ENCODE measurements around the gene SLC40A1. TPM values are rescaled to one million over a fixed set of nuclear protein-coding genes. Genes with fewer than 3 reads are reported as not detected.

SLC40A1 gene
- total and polyA plus RNA-seq, 2 donors (not counting 3 experiments of a cell fraction or from before 2014, with no cell fraction given): 8.5 to 15.1 TPM

- Histone ChIP-seq H3K9me3 (replicated peaks; ENCODE audit: control insufficient read depth, insufficient read depth, low read length) (no peaks in the 10 kb centered on the region), H3K36me3 (ENCODE audit: control insufficient read depth in 2 of 2, extremely low read depth in 1 of 2, insufficient read depth in 2 of 2, low read length in 2 of 2) (no peaks in the 10 kb centered on the region), H3K9me1 (replicated peaks; ENCODE audit: control insufficient read depth, extremely low read depth, insufficient read depth, low read length) (no peaks in the 10 kb centered on the region), H3K9ac (replicated peaks; ENCODE audit: extremely low read depth, insufficient read depth, low read length) (no peak overlapping the region), H3K27ac (ENCODE audit: insufficient read depth, low read depth, low read length) (no peak overlapping the region), H3K4me2 (ENCODE audit: insufficient read depth, low read length) (no peak overlapping the region), H3K4me3 (replicated peaks in 1 of 3; ENCODE audit: insufficient read depth in 1 of 3, low read depth in 1 of 3, low read length in 3 of 3) (no peak overlapping the region), H4K20me1 (replicated peaks; ENCODE audit: control insufficient read depth, extremely low read depth, insufficient read depth, low read length) (no peaks in the 10 kb centered on the region), H3K27me3 (ENCODE audit: control insufficient read depth in 2 of 2, insufficient read depth in 2 of 2, low read length in 2 of 2) (no peaks in the 10 kb centered on the region), H3K79me2 (ENCODE audit: control insufficient read depth, insufficient read depth, low read length) (no peaks in the 10 kb centered on the region), H2AFZ (ENCODE audit: low read depth, low read length) (no peak overlapping the region), H3K4me1 (ENCODE audit: control insufficient read depth, extremely low read depth, insufficient read depth, low read length) (no peaks in the 10 kb centered on the region)
- no peak for DNase-seq (ENCODE audit: low read depth, low spot score)
- FAIRE-seq: no peak
- ChIA-PET CTCF (interaction anchor here (1.4 to 2.0 kb wide), 2 partner anchors 10 to 15 kb away, joined by 4 read pairs; no protein-coding TSS in a partner anchor), POLR2A (no interaction called here)
- BruUV-seq (replicated peaks): no TSS peak
- dilution Hi-C loops (cut with MboI; ENCODE audit: extremely low pct_ligation_motif_present, low sequenced_read_pairs): no loop called here
- no peak for TF ChIP-seq CTCF (IDR thresholded peaks at IDR 0.05; ENCODE audit: extremely low read depth in 1 of 2, insufficient read depth in 1 of 2, low read depth in 1 of 2, low read length in 2 of 2)
- no peak for TF ChIP-seq EZH2 (IDR thresholded peaks at IDR 0.05; ENCODE audit: borderline replicate concordance, low read depth, low read length, severe bottlenecking)
- no peak for TF ChIP-seq POLR2AphosphoS5 (IDR thresholded peaks at IDR 0.05; ENCODE audit: insufficient read depth, low read depth, low read length)
- TF ChIP-seq MAX (IDR thresholded peaks at IDR 0.05; ENCODE audit: insufficient read depth, insufficient read length): no peak
- TF ChIP-seq FOS (IDR thresholded peaks at IDR 0.05; ENCODE audit: borderline replicate concordance, insufficient read depth, low read length): no peak
- no peak for TF ChIP-seq JUN (IDR thresholded peaks at IDR 0.05; ENCODE audit: borderline replicate concordance, insufficient read depth, insufficient read length, low read depth)
- TF ChIP-seq MYC (IDR thresholded peaks at IDR 0.05; ENCODE audit: low read depth, low read length): no peak
- no peak for TF ChIP-seq GATA2 (IDR thresholded peaks at IDR 0.05; ENCODE audit: insufficient read depth, insufficient read length, low read depth, low read length)
- no peak for TF ChIP-seq POLR2A (IDR thresholded peaks at IDR 0.05; ENCODE audit: low read depth, low read length)
- intact Hi-C loops (cut with micrococcal nuclease): no loop called here
These were observed 64.0 kb downstream of the SLC40A1 start for GRCh38 chr2:189516546-189516945.
